Measurements from ENCODE around the gene PARS2. TPM values are rescaled to one million over a fixed set of nuclear protein-coding genes. Genes with fewer than 3 reads are reported as not detected.

The PARS2 gene
- total RNA-seq: 6.4 to 7.7 TPM (median 7.0 TPM) in 3 replicates

- DNase-seq (ENCODE audit: low spot score in 2 of 2, unreplicated experiment in 2 of 2): peak; percentile 97 to 98
- H3K9me3 Mint-ChIP-seq: no peaks in the 10 kb centered on the region
- peaks cover 9% of the 10 kb centered on the region for H3K27me3 Mint-ChIP-seq (ENCODE audit: low read depth)
- no peak for TF ChIP-seq CTCF (IDR thresholded peaks at IDR 0.05; ENCODE audit: unreplicated experiment)
- peaks cover 17% of the 10 kb centered on the region for H3K4me1 Mint-ChIP-seq
- H3K36me3 Mint-ChIP-seq: no peaks in the 10 kb centered on the region
- H3K4me3 Mint-ChIP-seq: peak within 1 kb of the TSS; percentile 91
- H3K27ac Mint-ChIP-seq: peak within 1 kb of the TSS; percentile 98
These were observed at the start of gene PARS2 for GRCh38 chr1:54764133-54764921. Gene PARS2 (minus strand): TSS chr1:54764523. CDS start chr1:54759161, 5,362 bp downstream.

- DNase-seq (ENCODE audit: low spot score in 2 of 2, unreplicated experiment in 2 of 2): peak in 1 of 2 experiments; percentile 24
- no peak overlapping the region for H3K4me3 Mint-ChIP-seq
- H3K9me3 Mint-ChIP-seq: no peaks in the 10 kb centered on the region
- H3K4me1 Mint-ChIP-seq: peaks cover 14% of the 10 kb centered on the region
- H3K27me3 Mint-ChIP-seq (ENCODE audit: low read depth): peaks cover 4% of the 10 kb centered on the region
- no peaks in the 10 kb centered on the region for H3K36me3 Mint-ChIP-seq
- no peak overlapping the region for H3K27ac Mint-ChIP-seq
- TF ChIP-seq CTCF (IDR thresholded peaks at IDR 0.05; ENCODE audit: unreplicated experiment): no peak
These were observed 49.8 kb upstream of the PARS2 start for GRCh38 chr1:54814126-54814498.

GRCh38 chr1:54813485-54814125 is 49.3 kb upstream of the PARS2 start:
- Mint-ChIP-seq H3K4me3 (no peak overlapping the region), H3K27me3 (ENCODE audit: low read depth) (peaks cover 4% of the 10 kb centered on the region), H3K27ac (no peak overlapping the region), H3K36me3 (no peaks in the 10 kb centered on the region), H3K9me3 (no peaks in the 10 kb centered on the region), H3K4me1 (peaks cover 8% of the 10 kb centered on the region)
- TF ChIP-seq CTCF (IDR thresholded peaks at IDR 0.05; ENCODE audit: unreplicated experiment): no peak
- no peak for DNase-seq (ENCODE audit: low spot score in 2 of 2, unreplicated experiment in 2 of 2)

- Mint-ChIP-seq H3K4me3 (no peak overlapping the region), H3K4me1 (peaks cover 2% of the 10 kb centered on the region), H3K9me3 (no peaks in the 10 kb centered on the region), H3K36me3 (no peaks in the 10 kb centered on the region), H3K27me3 (ENCODE audit: low read depth) (peaks cover 4% of the 10 kb centered on the region), H3K27ac (no peak overlapping the region)
- TF ChIP-seq CTCF (IDR thresholded peaks at IDR 0.05; ENCODE audit: unreplicated experiment): no peak
- peak in 1 of 2 experiments; percentile 26 for DNase-seq (ENCODE audit: low spot score in 2 of 2, unreplicated experiment in 2 of 2)
These were observed 48.6 kb upstream of the PARS2 start for GRCh38 chr1:54812801-54813484.

GRCh38 chr1:54811739-54812655 is 47.7 kb upstream of the PARS2 start:
- Mint-ChIP-seq H3K27ac (no peak overlapping the region), H3K4me3 (no peak overlapping the region), H3K36me3 (no peaks in the 10 kb centered on the region), H3K9me3 (no peaks in the 10 kb centered on the region), H3K4me1 (no peaks in the 10 kb centered on the region), H3K27me3 (ENCODE audit: low read depth) (peaks cover 4% of the 10 kb centered on the region)
- TF ChIP-seq CTCF (IDR thresholded peaks at IDR 0.05; ENCODE audit: unreplicated experiment): no peak
- DNase-seq (ENCODE audit: low spot score in 2 of 2, unreplicated experiment in 2 of 2): peak in 1 of 2 experiments; percentile 36

Measured in mesothelial cell of epicardium (in vitro differentiated cells).